Vagina (tissue), 2 donors: ENCODE measurements around the gene RFX2. TPM values are rescaled to one million over a fixed set of nuclear protein-coding genes. Genes with fewer than 3 reads are reported as not detected.

Experiments used
- DNase-seq, 2 donors: peaks; one replicate each; pipeline ENCODE4 v3.0.0-alpha.2; 2017; ENCODE audit errors: extremely low spot score in 2 of 2
- H3K27ac ChIP-seq: fragments of 200-600 bp; sonication (generic); one replicate; pipeline ENCODE4 v1.5.1; 2019
- H3K27me3 ChIP-seq: fragments of 200-600 bp; sonication (generic); one replicate; pipeline ENCODE4 v1.5.1; 2019
- H3K36me3 ChIP-seq, 2 donors: fragments of 200-600 bp; sonication (generic); one replicate each; pipeline ENCODE4 v1.5.1; 2017 to 2019
- H3K4me1 ChIP-seq: fragments of 200-600 bp; sonication (generic); one replicate; pipeline ENCODE4 v1.5.1; 2019
- H3K4me3 ChIP-seq, 2 donors: fragments of 200-600 bp; sonication (generic); 1 replicate in 1 of 2; 2 replicates in 1 of 2; pipeline ENCODE4 v1.5.1; 2016 to 2019
- H3K9me3 ChIP-seq: fragments of 200-600 bp; sonication (generic); one replicate; pipeline ENCODE4 v1.5.1; 2019
- POLR2A ChIP-seq, 2 donors: fragments of 450-650 bp; IDR thresholded peaks; one replicate each; pipeline ENCODE4 v1.6.1; 2017; ENCODE audit warnings: antibody characterized with exemption in 2 of 2, mild to moderate bottlenecking in 2 of 2, moderate library complexity in 2 of 2
- POLR2AphosphoS5 ChIP-seq, 2 donors: sonication (generic); formaldehyde crosslinking; IDR thresholded peaks; one replicate each; pipeline ENCODE4 v1.9.0; 2017; ENCODE audit warnings: antibody characterized with exemption in 2 of 2, mild to moderate bottlenecking in 2 of 2, low read depth in 1 of 2; ENCODE audit not compliant: insufficient read depth in 1 of 2
- intact Hi-C: fragments of 100-400 bp; cut with DNase I; formaldehyde crosslinking; loops from one replicate; pipeline ENCODE4 v1.15.1; 2023
- total RNA-seq: library from RNA; depleted of rRNA; stranded (reverse); fragments of >200 nt; gene quantifications from one replicate; pipeline ENCODE4 v1.2.3, GENCODE V29; 2016
- TF ChIP-seq, protein P1 (sequence below), 3 experiments: fragments of 450-650 bp in 2 of 3; fragments of 200-600 bp in 1 of 3; sonication (generic) in 1 of 3; IDR thresholded peaks; one replicate each; pipeline ENCODE4 v1.5.1; 2017 to 2019; ENCODE audit warnings: antibody characterized with exemption in 3 of 3, mild to moderate bottlenecking in 2 of 3, moderate library complexity in 2 of 3

Gene RFX2
- total RNA-seq, 1 donor from 2014 or later: 12.0 TPM

DNA sequence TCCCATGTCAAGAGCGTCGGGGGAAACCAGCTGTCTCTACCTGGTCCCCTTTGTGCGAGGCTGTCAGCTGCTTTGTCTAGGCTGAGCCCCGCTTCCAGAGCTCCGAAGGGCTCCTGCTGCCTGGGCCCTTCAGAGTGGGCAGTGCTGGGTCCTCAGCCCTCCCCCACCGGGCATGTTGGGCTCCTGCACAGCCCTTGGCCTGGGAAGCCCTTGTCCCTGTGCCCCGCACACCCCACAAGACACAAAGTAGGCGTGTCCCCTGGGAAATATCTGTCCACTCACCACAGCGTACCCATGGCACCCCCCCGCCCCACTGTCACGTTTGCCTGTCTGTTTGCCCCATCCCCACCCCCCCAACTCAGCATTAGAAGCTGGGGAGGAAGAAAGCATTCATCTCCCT, 92.7 kb downstream of the RFX2 start:
- no peak for TF ChIP-seq POLR2A (IDR thresholded peaks at IDR 0.05)
- TF ChIP-seq POLR2AphosphoS5 (IDR thresholded peaks at IDR 0.05; ENCODE audit: insufficient read depth in 1 of 2, low read depth in 1 of 2): no peak
- TF ChIP-seq, protein P1, sequence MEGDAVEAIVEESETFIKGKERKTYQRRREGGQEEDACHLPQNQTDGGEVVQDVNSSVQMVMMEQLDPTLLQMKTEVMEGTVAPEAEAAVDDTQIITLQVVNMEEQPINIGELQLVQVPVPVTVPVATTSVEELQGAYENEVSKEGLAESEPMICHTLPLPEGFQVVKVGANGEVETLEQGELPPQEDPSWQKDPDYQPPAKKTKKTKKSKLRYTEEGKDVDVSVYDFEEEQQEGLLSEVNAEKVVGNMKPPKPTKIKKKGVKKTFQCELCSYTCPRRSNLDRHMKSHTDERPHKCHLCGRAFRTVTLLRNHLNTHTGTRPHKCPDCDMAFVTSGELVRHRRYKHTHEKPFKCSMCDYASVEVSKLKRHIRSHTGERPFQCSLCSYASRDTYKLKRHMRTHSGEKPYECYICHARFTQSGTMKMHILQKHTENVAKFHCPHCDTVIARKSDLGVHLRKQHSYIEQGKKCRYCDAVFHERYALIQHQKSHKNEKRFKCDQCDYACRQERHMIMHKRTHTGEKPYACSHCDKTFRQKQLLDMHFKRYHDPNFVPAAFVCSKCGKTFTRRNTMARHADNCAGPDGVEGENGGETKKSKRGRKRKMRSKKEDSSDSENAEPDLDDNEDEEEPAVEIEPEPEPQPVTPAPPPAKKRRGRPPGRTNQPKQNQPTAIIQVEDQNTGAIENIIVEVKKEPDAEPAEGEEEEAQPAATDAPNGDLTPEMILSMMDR (IDR thresholded peaks at IDR 0.05): no peak
- intact Hi-C loops: no loop called here
- H3K27ac ChIP-seq: no peak overlapping the region
- no peaks in the 10 kb centered on the region for H3K9me3 ChIP-seq
- no peak for DNase-seq
- H3K4me1 ChIP-seq: no peaks in the 10 kb centered on the region
- no peak overlapping the region for H3K4me3 ChIP-seq
- no peaks in the 10 kb centered on the region for H3K27me3 ChIP-seq
- H3K36me3 ChIP-seq: no peaks in the 10 kb centered on the region

DNA sequence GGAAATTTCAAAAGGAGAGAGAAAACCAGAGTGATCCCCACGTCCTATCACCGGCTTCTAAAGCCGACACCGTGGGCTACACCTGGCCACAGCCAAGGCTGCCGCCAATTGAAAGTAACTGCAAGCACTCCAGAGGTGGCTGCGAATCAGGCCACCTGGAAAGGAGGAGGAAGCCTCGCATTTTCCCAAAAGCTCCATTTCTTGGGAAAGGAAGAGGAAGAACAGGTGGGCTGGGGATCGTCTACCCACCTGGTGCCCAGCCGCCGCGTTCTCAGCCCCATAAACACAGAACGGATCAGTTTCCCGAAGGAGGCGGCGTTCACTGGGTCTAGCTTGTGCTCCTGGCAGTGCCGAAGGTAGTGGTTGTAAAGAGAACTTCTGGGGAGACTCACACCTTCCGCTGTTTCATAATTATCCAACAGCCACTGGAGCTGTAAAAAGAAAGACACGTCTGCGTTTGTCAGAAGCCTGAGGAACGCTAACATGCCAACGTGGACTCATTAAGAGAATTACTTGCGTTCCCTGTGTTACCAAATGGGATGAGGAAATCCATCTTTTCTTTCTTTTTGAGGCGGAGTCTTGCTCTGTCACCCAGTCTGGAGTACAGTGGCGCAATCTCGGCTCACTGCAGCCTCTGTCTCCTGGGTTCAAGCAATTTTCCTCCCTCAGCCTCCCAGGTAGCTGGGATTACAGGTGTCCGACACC, 94.3 kb downstream of the RFX2 start:
- Histone ChIP-seq H3K36me3 (no peaks in the 10 kb centered on the region), H3K4me3 (no peak overlapping the region), H3K27me3 (no peaks in the 10 kb centered on the region), H3K4me1 (no peaks in the 10 kb centered on the region), H3K9me3 (no peaks in the 10 kb centered on the region), H3K27ac (no peak overlapping the region)
- TF ChIP-seq POLR2A (IDR thresholded peaks at IDR 0.05) (no peak), POLR2AphosphoS5 (IDR thresholded peaks at IDR 0.05; ENCODE audit: insufficient read depth in 1 of 2, low read depth in 1 of 2) (no peak)
- TF ChIP-seq, protein P1 (IDR thresholded peaks at IDR 0.05): no peak
- no peak for DNase-seq
- intact Hi-C loops: no loop called here

- no peak for DNase-seq
- no peak overlapping the region for H3K4me3 ChIP-seq
- no peaks in the 10 kb centered on the region for H3K9me3 ChIP-seq
- no peaks in the 10 kb centered on the region for H3K4me1 ChIP-seq
- peaks cover 0 to 4% of the 10 kb centered on the region in 2 donors for H3K36me3 ChIP-seq
- no peaks in the 10 kb centered on the region for H3K27me3 ChIP-seq
- no peak overlapping the region for H3K27ac ChIP-seq
- TF ChIP-seq, protein P1 (IDR thresholded peaks at IDR 0.05): no peak
- TF ChIP-seq POLR2AphosphoS5 (IDR thresholded peaks at IDR 0.05; ENCODE audit: insufficient read depth in 1 of 2, low read depth in 1 of 2): no peak
- intact Hi-C loops: no loop called here
Measured at GRCh38 chr19:6014551-6015135, 95.7 kb downstream of the RFX2 start.

DNA sequence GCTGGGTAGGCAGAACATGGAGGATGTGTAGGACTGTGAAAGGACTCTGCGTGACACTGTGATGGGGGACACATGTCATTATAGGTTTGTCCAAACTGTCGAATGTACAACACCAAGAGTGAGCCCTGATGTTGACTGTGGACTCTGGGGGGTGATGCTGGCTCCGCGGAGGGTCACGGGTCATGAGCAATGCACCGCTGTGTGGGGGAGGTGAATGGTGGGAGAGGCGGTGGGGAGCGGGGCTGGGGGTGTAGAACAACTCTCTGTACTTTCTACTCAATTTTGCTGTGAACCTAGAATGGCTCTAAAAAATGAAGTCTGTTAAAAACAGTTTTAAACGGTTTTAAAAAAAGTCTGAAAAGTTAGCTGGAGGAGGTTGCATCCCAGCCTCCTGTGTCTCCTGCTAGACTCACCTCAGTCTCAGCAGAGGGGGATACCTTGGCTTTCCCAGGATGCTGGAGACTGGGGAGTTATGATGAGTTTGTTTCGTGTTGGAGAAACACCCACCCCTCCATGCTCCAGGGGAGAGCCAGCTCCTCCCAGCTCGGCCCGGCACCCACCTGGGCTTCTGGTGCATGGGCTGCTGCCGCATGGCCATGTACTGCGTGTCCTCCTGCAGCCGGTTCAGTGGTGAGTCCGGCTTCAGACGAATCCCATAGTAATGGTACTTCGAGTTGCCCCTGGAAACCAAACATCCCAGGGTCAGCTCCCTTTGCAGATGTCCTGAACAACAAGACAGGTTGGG, 97.7 kb downstream of the RFX2 start:
- Histone ChIP-seq H3K9me3 (no peaks in the 10 kb centered on the region), H3K4me1 (no peaks in the 10 kb centered on the region), H3K4me3 (no peak overlapping the region), H3K27me3 (no peaks in the 10 kb centered on the region), H3K27ac (no peak overlapping the region), H3K36me3 (peaks cover 0 to 5% of the 10 kb centered on the region in 2 donors)
- TF ChIP-seq, protein P1 (IDR thresholded peaks at IDR 0.05): no peak
- no peak for TF ChIP-seq POLR2AphosphoS5 (IDR thresholded peaks at IDR 0.05; ENCODE audit: insufficient read depth in 1 of 2, low read depth in 1 of 2)
- TF ChIP-seq POLR2A (IDR thresholded peaks at IDR 0.05): no peak
- no peak for DNase-seq
- intact Hi-C loops: no loop called here
